ENCODE measurements around the gene TBC1D9. TPM values are rescaled to one million over a fixed set of nuclear protein-coding genes. Genes with fewer than 3 reads are reported as not detected.
A peak's percentile ranks its signal among the peaks of the same experiment; 100 is the strongest.

Gene TBC1D9
- total RNA-seq, 1 experiment from 2014 or later: 21.7 TPM

DNA sequence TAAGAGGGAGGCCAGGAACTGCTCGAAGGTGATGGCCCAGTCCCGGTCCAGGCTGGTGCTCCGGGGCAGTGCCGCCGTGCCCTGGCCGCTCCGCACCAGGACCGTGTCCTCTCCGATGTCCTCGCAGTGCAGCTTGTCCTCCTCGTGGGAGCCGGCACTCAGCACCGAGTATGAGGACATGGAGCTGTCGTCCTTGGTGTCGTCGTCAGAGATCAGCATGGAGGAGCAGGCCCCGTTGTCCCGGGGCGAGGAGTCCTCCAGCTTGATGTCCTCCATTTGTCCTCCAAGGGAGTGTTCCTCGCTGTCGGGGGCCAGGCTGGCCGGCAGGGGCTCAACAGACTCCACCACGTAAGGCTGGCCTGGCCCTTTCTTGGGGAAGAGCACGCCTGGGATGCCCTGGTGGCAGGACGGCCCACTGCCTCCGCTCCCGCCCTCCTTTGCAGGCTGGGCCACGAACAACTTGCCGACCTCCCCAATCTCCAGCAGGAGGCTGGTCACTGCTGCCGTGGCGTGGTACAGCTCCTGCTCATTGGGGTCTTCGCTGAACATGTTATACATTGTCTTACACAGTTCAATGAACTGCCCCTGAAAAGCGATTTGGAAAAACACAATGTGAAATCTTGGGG, 133.7 kb downstream of the TBC1D9 start:
- DNase-seq (ENCODE audit: low read depth, low spot score) (no peak), ATAC-seq (no peak)
- in situ Hi-C loops (cut with HindIII; ENCODE audit: low pct_unique_long_range_greater_than_20kb, low sequenced_read_pairs) (no loop called here), intact Hi-C loops (cut with micrococcal nuclease; ENCODE audit: unreplicated experiment) (no loop called here)
- TF ChIP-seq, protein P1, sequence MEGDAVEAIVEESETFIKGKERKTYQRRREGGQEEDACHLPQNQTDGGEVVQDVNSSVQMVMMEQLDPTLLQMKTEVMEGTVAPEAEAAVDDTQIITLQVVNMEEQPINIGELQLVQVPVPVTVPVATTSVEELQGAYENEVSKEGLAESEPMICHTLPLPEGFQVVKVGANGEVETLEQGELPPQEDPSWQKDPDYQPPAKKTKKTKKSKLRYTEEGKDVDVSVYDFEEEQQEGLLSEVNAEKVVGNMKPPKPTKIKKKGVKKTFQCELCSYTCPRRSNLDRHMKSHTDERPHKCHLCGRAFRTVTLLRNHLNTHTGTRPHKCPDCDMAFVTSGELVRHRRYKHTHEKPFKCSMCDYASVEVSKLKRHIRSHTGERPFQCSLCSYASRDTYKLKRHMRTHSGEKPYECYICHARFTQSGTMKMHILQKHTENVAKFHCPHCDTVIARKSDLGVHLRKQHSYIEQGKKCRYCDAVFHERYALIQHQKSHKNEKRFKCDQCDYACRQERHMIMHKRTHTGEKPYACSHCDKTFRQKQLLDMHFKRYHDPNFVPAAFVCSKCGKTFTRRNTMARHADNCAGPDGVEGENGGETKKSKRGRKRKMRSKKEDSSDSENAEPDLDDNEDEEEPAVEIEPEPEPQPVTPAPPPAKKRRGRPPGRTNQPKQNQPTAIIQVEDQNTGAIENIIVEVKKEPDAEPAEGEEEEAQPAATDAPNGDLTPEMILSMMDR (IDR thresholded peaks at IDR 0.05): no peak
- TF ChIP-seq SIN3A (IDR thresholded peaks at IDR 0.05; ENCODE audit: borderline replicate concordance, insufficient read depth, low read depth, low read length) (no peak), POLR2AphosphoS5 (IDR thresholded peaks at IDR 0.05; ENCODE audit: low read depth, low read length) (no peak), TCF7L2 (IDR thresholded peaks at IDR 0.05; ENCODE audit: low read depth, low read length) (no peak)
- TF ChIP-seq, protein P2, sequence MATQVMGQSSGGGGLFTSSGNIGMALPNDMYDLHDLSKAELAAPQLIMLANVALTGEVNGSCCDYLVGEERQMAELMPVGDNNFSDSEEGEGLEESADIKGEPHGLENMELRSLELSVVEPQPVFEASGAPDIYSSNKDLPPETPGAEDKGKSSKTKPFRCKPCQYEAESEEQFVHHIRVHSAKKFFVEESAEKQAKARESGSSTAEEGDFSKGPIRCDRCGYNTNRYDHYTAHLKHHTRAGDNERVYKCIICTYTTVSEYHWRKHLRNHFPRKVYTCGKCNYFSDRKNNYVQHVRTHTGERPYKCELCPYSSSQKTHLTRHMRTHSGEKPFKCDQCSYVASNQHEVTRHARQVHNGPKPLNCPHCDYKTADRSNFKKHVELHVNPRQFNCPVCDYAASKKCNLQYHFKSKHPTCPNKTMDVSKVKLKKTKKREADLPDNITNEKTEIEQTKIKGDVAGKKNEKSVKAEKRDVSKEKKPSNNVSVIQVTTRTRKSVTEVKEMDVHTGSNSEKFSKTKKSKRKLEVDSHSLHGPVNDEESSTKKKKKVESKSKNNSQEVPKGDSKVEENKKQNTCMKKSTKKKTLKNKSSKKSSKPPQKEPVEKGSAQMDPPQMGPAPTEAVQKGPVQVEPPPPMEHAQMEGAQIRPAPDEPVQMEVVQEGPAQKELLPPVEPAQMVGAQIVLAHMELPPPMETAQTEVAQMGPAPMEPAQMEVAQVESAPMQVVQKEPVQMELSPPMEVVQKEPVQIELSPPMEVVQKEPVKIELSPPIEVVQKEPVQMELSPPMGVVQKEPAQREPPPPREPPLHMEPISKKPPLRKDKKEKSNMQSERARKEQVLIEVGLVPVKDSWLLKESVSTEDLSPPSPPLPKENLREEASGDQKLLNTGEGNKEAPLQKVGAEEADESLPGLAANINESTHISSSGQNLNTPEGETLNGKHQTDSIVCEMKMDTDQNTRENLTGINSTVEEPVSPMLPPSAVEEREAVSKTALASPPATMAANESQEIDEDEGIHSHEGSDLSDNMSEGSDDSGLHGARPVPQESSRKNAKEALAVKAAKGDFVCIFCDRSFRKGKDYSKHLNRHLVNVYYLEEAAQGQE (IDR thresholded peaks at IDR 0.05; ENCODE audit: insufficient read depth in 1 of 2, low read depth in 2 of 2, low read length in 1 of 2): no peak
- no peaks in the 10 kb centered on the region for H3K27me3 ChIP-seq (ENCODE audit: control insufficient read depth, insufficient read depth, low read length)
- BruUV-seq (replicated peaks): no TSS peak
- H3K9me3 ChIP-seq (ENCODE audit: control insufficient read depth, insufficient read depth, low read depth, low read length): no peaks in the 10 kb centered on the region
- ChIA-PET POLR2A (no interaction called here), CTCF (no interaction called here)
- no peak overlapping the region for H3K27ac ChIP-seq (ENCODE audit: low read length)
- no peaks in the 10 kb centered on the region for H3K36me3 ChIP-seq (ENCODE audit: control insufficient read depth, insufficient read depth, low read length)
- H3K4me3 ChIP-seq (ENCODE audit: low read depth in 2 of 2, low read length in 2 of 2): no peak overlapping the region
- no peaks in the 10 kb centered on the region for H3K4me1 ChIP-seq (ENCODE audit: control insufficient read depth, insufficient read depth, low read length)

DNA sequence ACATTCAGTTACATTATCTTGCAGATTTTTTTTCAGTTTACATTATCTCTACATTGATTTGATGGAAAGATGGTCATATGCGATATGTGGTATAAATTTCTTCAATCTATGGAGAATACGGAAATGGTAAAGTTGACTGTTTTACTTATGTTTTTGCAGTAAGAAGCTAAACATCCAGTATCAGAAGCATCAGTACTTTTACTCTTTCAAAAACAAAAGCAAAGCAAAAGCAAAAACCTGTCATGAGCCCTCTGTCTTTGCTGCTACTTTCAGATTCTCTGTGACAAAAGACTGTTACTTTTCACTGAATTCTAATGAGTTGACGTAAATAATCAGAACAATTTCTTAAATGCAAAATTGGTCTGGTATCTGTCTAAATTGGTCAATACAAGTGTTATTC, 135.0 kb downstream of the TBC1D9 start:
- H3K27me3 ChIP-seq (ENCODE audit: control insufficient read depth, insufficient read depth, low read length): no peaks in the 10 kb centered on the region
- intact Hi-C loops (cut with micrococcal nuclease; ENCODE audit: unreplicated experiment) (no loop called here), in situ Hi-C loops (cut with HindIII; ENCODE audit: low pct_unique_long_range_greater_than_20kb, low sequenced_read_pairs) (no loop called here)
- ChIA-PET CTCF (no interaction called here), POLR2A (no interaction called here)
- TSS peak; percentile 59 for BruUV-seq (replicated peaks)
- TF ChIP-seq, protein P1 (IDR thresholded peaks at IDR 0.05): no peak
- TF ChIP-seq POLR2AphosphoS5 (IDR thresholded peaks at IDR 0.05; ENCODE audit: low read depth, low read length) (no peak), TCF7L2 (IDR thresholded peaks at IDR 0.05; ENCODE audit: low read depth, low read length) (no peak), SIN3A (IDR thresholded peaks at IDR 0.05; ENCODE audit: borderline replicate concordance, insufficient read depth, low read depth, low read length) (no peak)
- TF ChIP-seq, protein P2 (IDR thresholded peaks at IDR 0.05; ENCODE audit: insufficient read depth in 1 of 2, low read depth in 2 of 2, low read length in 1 of 2): no peak
- no peak for DNase-seq (ENCODE audit: low read depth, low spot score)
- H3K27ac ChIP-seq (ENCODE audit: low read length): no peak overlapping the region
- H3K36me3 ChIP-seq (ENCODE audit: control insufficient read depth, insufficient read depth, low read length): no peaks in the 10 kb centered on the region
- no peak for ATAC-seq
- no peaks in the 10 kb centered on the region for H3K9me3 ChIP-seq (ENCODE audit: control insufficient read depth, insufficient read depth, low read depth, low read length)
- H3K4me1 ChIP-seq (ENCODE audit: control insufficient read depth, insufficient read depth, low read length): no peaks in the 10 kb centered on the region
- H3K4me3 ChIP-seq (ENCODE audit: low read depth in 2 of 2, low read length in 2 of 2): no peak overlapping the region
